ENCODE results near the gene TMEM87A. TPM values are rescaled to one million over a fixed set of nuclear protein-coding genes. Genes with fewer than 3 reads are reported as not detected.

Gene TMEM87A
- total and polyA plus RNA-seq, 2 of the 8 experiments (the other 6 are each of a cell fraction or from before 2014, with no cell fraction given): 15.2 to 33.1 TPM

DNA sequence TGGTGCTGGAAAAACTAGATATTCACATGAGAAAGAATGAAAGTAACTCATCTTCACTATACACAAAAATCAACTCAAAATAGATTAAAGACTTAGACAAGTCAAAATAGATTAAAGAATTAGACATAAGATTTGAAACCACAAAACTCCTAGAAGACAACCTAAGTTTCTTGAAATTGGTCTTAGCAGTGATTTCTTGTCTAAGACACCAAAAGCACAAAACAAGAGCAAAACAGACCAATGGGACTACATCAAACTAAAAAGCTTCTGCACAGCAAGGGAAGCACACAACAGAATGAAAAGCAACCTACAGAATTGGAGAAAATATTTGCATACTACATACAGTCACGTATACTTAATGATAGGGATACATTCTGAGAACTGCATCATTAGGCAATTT is 58.6 kb downstream of the TMEM87A start (continued):
- TF ChIP-seq ATF2 (IDR thresholded peaks at IDR 0.05; ENCODE audit: low read length): no peak
- no peak for TF ChIP-seq GTF2F1 (IDR thresholded peaks at IDR 0.05; ENCODE audit: borderline replicate concordance, low read depth, low read length)
- TF ChIP-seq TAF7 (optimal IDR thresholded peaks at IDR 0.05; ENCODE audit: borderline replicate concordance, low read depth, low read length): no peak
- TF ChIP-seq PHF8 (conservative IDR thresholded peaks at IDR 0.05; ENCODE audit: low read depth, low read length): no peak
- no peak for TF ChIP-seq CEBPB (IDR thresholded peaks at IDR 0.05; ENCODE audit: low read depth, low read length)
- no peak for TF ChIP-seq KDM5A (IDR thresholded peaks at IDR 0.05; ENCODE audit: low read length)
